Measurements from ENCODE around the gene ATP1A3.

DNA sequence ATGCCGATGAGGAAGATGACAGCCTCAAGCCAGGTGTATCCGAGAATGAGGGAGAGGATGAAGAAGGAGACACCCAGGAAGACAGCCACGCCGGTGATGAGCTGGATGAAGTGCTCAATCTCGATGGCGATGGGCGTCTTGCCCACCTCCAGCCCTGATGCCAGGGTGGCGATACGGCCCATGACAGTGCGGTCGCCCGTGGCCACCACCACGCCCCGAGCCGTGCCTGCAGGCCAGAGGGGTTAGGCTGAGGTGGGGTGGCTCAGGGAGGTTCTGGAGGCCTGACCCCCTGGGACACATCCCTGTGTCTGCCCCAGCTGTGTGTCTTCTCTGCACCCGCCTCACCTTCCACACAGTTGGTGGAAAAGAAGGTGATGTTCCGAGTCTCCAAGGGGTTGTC lies 9.1 kb downstream of the ATP1A3 start:
- TF ChIP-seq, protein P1, sequence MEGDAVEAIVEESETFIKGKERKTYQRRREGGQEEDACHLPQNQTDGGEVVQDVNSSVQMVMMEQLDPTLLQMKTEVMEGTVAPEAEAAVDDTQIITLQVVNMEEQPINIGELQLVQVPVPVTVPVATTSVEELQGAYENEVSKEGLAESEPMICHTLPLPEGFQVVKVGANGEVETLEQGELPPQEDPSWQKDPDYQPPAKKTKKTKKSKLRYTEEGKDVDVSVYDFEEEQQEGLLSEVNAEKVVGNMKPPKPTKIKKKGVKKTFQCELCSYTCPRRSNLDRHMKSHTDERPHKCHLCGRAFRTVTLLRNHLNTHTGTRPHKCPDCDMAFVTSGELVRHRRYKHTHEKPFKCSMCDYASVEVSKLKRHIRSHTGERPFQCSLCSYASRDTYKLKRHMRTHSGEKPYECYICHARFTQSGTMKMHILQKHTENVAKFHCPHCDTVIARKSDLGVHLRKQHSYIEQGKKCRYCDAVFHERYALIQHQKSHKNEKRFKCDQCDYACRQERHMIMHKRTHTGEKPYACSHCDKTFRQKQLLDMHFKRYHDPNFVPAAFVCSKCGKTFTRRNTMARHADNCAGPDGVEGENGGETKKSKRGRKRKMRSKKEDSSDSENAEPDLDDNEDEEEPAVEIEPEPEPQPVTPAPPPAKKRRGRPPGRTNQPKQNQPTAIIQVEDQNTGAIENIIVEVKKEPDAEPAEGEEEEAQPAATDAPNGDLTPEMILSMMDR (IDR thresholded peaks at IDR 0.05), result no peak
- no peak for TF ChIP-seq POLR2A (IDR thresholded peaks at IDR 0.05)
